Amniotic epithelial cell (primary cell): ENCODE data around the gene FADS3.

Experiments
- DNase-seq: peaks from one replicate; pipeline ENCODE4 v3.0.0-alpha.2; 2010; ENCODE audit warnings: low read depth

Gene FADS3

GRCh38 chr11:61834278-61835048 is 56.9 kb downstream of the FADS3 start:
- DNase-seq, result peak; percentile 74

DNA sequence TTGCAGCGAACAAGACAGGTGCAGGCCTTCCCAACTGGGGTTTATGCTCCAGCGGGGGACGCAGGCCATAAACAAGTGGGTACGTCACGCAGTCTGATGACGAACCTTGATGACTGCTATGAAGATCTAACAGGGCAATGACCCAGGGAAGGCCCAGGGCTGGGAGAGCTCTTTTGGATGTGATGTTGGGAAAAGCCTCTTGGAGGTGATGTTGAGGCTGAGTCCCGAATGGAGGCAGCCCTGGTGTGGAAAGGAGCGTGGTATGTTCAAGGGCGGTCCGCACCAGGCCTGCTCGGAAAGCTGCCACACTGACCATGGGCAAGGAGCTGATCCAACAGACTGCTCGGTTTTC is 57.4 kb downstream of the FADS3 start:
- no peak for DNase-seq

DNA sequence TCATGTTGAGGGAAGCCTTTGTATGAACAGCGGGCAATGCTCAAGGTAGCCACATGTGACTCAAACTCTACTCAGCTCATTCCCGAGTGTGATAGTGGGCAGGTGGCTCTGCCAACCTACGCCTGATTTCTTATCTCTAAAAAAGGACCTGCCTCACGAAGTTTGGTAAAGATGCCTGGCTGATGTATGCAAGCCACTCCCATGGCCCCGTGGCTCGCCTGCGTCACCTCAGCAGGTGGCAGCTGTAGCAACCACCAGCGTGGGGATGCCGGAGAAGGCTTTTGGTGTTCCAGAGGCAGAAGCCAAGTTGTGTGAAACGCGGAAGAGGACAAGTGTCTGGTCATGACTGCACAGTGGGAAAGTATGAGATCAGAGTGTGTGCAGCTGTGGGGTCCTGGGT is 57.9 kb downstream of the FADS3 start:
- no peak for DNase-seq

GRCh38 chr11:61832754-61833153 is 58.6 kb downstream of the FADS3 start:
- DNase-seq, result no peak

DNA sequence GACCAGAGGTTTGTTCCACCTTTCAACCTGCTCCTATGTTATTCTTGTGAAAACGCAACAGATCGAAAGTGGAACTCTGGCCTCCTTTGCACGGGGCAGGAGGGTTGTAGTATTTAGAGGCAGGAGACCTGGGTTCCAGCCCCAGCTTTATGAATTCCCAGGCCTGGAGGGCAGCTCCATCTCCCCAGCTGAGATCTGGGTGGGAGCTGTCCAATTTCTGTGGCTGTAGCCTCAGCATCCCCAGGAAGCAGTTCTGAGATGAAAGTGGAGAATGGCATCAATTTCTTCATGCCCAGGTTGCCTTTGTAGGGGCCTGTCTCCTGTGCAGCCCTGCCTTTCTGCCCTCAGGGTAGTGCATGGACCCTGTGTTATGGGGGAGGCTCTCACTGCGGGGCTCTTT is 59.1 kb downstream of the FADS3 start:
- no peak for DNase-seq

DNA sequence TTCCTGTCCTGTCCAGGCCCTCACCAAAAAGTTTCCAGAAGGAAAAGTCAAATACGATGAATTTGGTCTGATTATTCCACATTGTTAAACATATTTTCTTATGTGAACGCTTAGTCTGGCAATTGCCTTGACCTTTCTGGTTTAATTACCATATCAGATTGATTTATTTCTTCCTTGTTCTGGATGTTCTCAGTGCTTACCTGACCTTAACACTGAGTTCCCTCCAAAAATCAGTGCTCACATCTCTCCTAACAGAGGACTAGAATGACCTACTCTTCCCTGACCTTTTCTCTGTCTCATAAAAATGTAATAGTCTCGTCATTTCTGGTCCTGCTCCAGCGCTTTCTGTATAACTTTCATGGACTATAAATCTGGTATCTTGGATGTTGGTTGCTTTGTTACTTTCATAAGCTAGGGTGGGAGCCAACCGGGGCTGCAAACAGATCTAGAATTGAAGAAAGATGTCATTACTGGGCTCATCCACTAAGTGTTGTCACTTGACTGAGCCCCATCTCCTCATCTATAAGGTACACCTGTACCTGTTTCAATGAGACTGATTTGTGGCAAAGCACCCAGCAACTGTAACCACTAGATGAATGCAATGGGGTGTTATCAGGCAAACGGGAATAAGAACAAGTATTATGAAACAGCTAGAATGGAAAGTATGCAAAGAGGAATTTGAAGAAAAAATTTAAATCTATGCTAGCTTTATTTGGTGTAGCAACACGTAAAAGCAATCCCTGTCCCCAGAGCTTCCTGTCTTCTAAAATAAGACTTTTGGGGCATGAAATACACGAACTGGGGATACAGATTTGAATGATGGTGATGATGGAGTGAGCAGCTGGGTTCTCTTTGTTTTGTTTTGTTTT is 60.9 kb downstream of the FADS3 start:
- peak; percentile 64 for DNase-seq

DNA sequence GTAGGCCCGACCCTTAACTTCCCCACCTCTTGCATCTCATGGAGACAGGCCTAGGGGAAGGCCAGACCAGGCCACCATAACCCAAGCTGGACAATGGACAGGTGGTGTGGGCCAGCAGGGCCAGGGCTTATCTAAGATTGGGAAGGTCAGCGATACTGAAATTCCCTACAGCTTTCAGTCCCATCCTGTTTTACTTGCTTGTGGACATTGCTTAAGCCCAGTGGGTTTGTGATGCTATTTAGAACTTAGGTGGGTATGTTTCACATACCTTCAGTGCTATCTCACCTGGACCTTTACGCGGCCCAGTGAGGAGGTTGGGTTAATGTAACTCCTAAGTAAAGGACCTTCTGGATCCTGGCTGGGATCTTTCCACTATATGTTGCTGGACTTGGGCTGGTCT is 61.5 kb downstream of the FADS3 start:
- no peak for DNase-seq

GRCh38 chr11:61828629-61829407 is 62.5 kb downstream of the FADS3 start:
- DNase-seq, result peak; percentile 52

GRCh38 chr11:61828379-61828628 is 63.0 kb downstream of the FADS3 start:
- no peak for DNase-seq

DNA sequence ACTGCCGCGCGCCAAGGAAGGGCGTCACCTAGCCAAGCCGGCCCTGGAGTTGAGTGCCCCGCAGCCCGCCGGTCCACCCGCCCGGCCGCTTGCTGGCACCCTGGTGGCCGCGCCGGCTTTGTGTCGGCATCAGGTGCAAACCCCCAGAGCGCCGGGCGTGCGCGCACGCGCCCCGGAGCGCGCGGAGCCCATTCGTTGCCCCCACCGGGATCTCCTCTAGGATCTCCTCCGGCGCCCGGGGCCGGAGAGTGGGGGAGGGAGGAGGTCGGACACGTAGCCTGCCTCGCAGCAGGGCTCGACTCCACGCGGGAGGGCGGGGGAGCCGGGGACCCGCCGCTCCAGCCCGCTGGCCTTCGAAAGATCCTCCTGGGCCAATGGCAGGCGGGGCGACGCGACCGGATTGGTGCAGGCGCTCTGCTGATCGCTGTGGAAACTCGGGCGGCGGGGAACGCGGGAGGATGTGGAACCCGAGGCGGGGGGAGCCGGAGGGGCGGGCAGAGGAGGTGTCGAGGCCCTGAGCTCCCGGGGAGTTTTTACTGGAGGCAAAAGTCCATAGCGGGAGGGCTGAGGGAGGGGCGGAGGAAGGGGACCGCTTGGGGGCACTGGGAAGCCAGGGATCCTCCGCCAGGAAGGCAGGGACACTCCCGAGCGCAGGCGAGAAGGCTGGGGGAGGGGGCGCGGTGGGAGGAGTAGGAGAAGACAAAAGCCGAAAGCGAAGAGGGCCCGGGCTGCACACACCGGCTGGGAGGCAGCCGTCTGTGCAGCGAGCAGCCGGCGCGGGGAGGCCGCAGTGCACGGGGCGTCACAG is 63.6 kb downstream of the FADS3 start, which contains the start of gene FADS2:
TSS of gene FADS2 (plus strand) at position 730 of the 808 bp plus-strand sequence. CDS start 91 bp downstream, outside the sequence.
- peak; percentile 94 for DNase-seq

- peak; percentile 39 for DNase-seq
Measured at GRCh38 chr11:61826930-61827570, 64.3 kb downstream of the FADS3 start.
